H1 (cell line): Measurements from ENCODE around the gene CCDC93. TPM values are rescaled to one million over a fixed set of nuclear protein-coding genes. Genes with fewer than 3 reads are reported as not detected.

ENCODE experiments used
- CTCF ChIA-PET: fragments of 300-600 bp; sonication (Branson Sonifier 250); formaldehyde crosslinking; loops from one replicate; lab custom pipeline; 2021; ENCODE audit not compliant: partially characterized antibody; lab: Charles Lee
- POLR2A ChIA-PET: fragments of 300-600 bp; sonication (Branson Sonifier 250); formaldehyde crosslinking; loops from one replicate; lab custom pipeline; 2021; ENCODE audit warnings: inconsistent platforms; ENCODE audit not compliant: partially characterized antibody; lab: Charles Lee
- DNase-seq, 2 experiments: peaks; one replicate each; pipeline versions ENCODE4 v3.0.0 to v3.0.0-alpha.2; 2010 to 2022; ENCODE audit warnings: low spot score in 2 of 2, low read depth in 1 of 2, mixed read lengths in 1 of 2
- FAIRE-seq: peaks from 2 replicates; lab custom pipeline; 2011; peaks lifted over from hg19 to GRCh38; lab: Jason Lieb, UNC
- H2AFZ ChIP-seq: 2 replicates; pipeline ENCODE4 v1.8.1; 2012; ENCODE audit warnings: low read length, inconsistent platforms
- H2AK5ac ChIP-seq: 2 replicates; pipeline ENCODE4 v1.6.1; 2013; ENCODE audit warnings: low read depth, low read length
- H2BK120ac ChIP-seq: replicated peaks from 2 replicates; pipeline ENCODE3; 2013; ENCODE audit warnings: low read depth, low read length, inconsistent platforms
- H2BK12ac ChIP-seq: 2 replicates; pipeline ENCODE4 v1.6.1; 2013; ENCODE audit warnings: low read depth, low read length
- H2BK15ac ChIP-seq: 2 replicates; pipeline ENCODE4 v1.6.1; 2013; ENCODE audit warnings: low read length
- H2BK20ac ChIP-seq: 2 replicates; pipeline ENCODE4 v1.6.1; 2013; ENCODE audit warnings: low read length
- H2BK5ac ChIP-seq: 2 replicates; pipeline ENCODE4 v1.6.1; 2013; ENCODE audit warnings: low read depth, low read length
- H3K14ac ChIP-seq: 2 replicates; pipeline ENCODE4 v1.6.1; 2013; ENCODE audit warnings: inconsistent platforms; ENCODE audit not compliant: insufficient read length
- H3K18ac ChIP-seq: 2 replicates; pipeline ENCODE4 v1.6.1; 2013; ENCODE audit warnings: low read length; ENCODE audit errors: extremely low read depth
- H3K23ac ChIP-seq: 2 replicates; pipeline ENCODE4 v1.6.1; 2013; ENCODE audit warnings: inconsistent platforms; ENCODE audit not compliant: insufficient read length
- H3K23me2 ChIP-seq: 2 replicates; pipeline ENCODE4 v1.6.1; 2013; ENCODE audit warnings: low read depth, low read length
- H3K27ac ChIP-seq: 2 replicates; pipeline ENCODE4 v1.6.1; 2011; ENCODE audit warnings: low read depth, low read length, inconsistent platforms
- H3K27me3 ChIP-seq, 4 experiments: replicated peaks in 1 of 4; 1 replicate in 1 of 4; 2 replicates in 3 of 4; pipeline versions ENCODE4 v1.6.1 to v1.8.1; 2011 to 2013; ENCODE audit warnings: low read length in 3 of 4, mild to moderate bottlenecking in 3 of 4, inconsistent platforms in 2 of 4, mixed read lengths in 2 of 4, moderate library complexity in 1 of 4; ENCODE audit not compliant: control insufficient read depth in 3 of 4, insufficient read depth in 3 of 4; ENCODE audit errors: extremely low read depth in 1 of 4
- H3K36me3 ChIP-seq, 4 experiments: 2 replicates each; pipeline versions ENCODE4 v1.6.1 to v1.8.1; 2011 to 2013; ENCODE audit warnings: mild to moderate bottlenecking in 4 of 4, low read length in 3 of 4, moderate library complexity in 2 of 4, control low read depth in 1 of 4, inconsistent platforms in 1 of 4; ENCODE audit not compliant: insufficient read depth in 4 of 4, control insufficient read depth in 2 of 4
- H3K4ac ChIP-seq: replicated peaks from 2 replicates; pipeline ENCODE3; 2013; ENCODE audit warnings: low read length, low read depth, mixed read lengths, inconsistent platforms; ENCODE audit not compliant: insufficient read length
- H3K4me1 ChIP-seq, 4 experiments: replicated peaks in 1 of 4; 1 replicate in 1 of 4; 2 replicates in 3 of 4; pipeline versions ENCODE4 v1.6.1 to v1.8.1; 2011 to 2013; ENCODE audit warnings: low read length in 3 of 4, inconsistent platforms in 2 of 4, mixed read lengths in 1 of 4; ENCODE audit not compliant: insufficient read depth in 4 of 4, control insufficient read depth in 3 of 4
- H3K4me2 ChIP-seq, 2 experiments: 2 replicates each; pipeline versions ENCODE4 v1.6.1 to v1.8.1; 2011 to 2013; ENCODE audit warnings: low read depth in 2 of 2, low read length in 2 of 2, control low read depth in 1 of 2, inconsistent platforms in 1 of 2, mild to moderate bottlenecking in 1 of 2; ENCODE audit not compliant: insufficient read depth in 1 of 2
- H3K4me3 ChIP-seq, 4 experiments: fragments of 200-600, 300-600 bp in 1 of 4; sonication (generic), shearing (Covaris generic), sonication (Bioruptor Twin) in 1 of 4; 2 replicates each; pipeline versions ENCODE4 v1.5.1 to v1.8.1; 2011 to 2016; ENCODE audit warnings: low read length in 4 of 4, low read depth in 3 of 4, control low read depth in 2 of 4, inconsistent platforms in 2 of 4, mild to moderate bottlenecking in 2 of 4, mixed read lengths in 1 of 4, moderate library complexity in 1 of 4; ENCODE audit not compliant: insufficient read depth in 2 of 4; ENCODE audit errors: extremely low read depth in 1 of 4
- H3K56ac ChIP-seq: replicated peaks from 2 replicates; pipeline ENCODE3; 2013; ENCODE audit warnings: low read depth, mild to moderate bottlenecking, mixed read lengths, low read length, inconsistent platforms; ENCODE audit not compliant: insufficient read length
- H3K79me1 ChIP-seq: 2 replicates; pipeline ENCODE4 v1.6.1; 2013; ENCODE audit warnings: low read depth, low read length, control low read depth
- H3K79me2 ChIP-seq, 2 experiments: 2 replicates each; pipeline versions ENCODE4 v1.6.1 to v1.8.1; 2012 to 2013; ENCODE audit warnings: low read length in 2 of 2, mild to moderate bottlenecking in 2 of 2, inconsistent platforms in 1 of 2; ENCODE audit not compliant: insufficient read depth in 2 of 2, control insufficient read depth in 1 of 2
- H3K9ac ChIP-seq, 4 experiments: replicated peaks in 1 of 4; 1 replicate in 1 of 4; 2 replicates in 3 of 4; pipeline versions ENCODE4 v1.6.1 to v1.8.1; 2011 to 2013; ENCODE audit warnings: low read depth in 3 of 4, low read length in 3 of 4, control low read depth in 2 of 4, mild to moderate bottlenecking in 2 of 4, moderate library complexity in 2 of 4, inconsistent platforms in 1 of 4; ENCODE audit errors: extremely low read depth in 1 of 4
- H3K9me3 ChIP-seq, 2 experiments: 2 replicates each; pipeline versions ENCODE4 v1.6.1 to v1.8.1; 2012 to 2013; ENCODE audit warnings: mild to moderate bottlenecking in 2 of 2, moderate library complexity in 2 of 2, control low read depth in 1 of 2, inconsistent platforms in 1 of 2, low read depth in 1 of 2, low read length in 1 of 2, mixed read lengths in 1 of 2; ENCODE audit not compliant: insufficient read depth in 2 of 2
- H4K20me1 ChIP-seq, 2 experiments: replicated peaks in 1 of 2; 2 replicates each; pipeline versions ENCODE3 to v1.8.1; 2011 to 2013; ENCODE audit warnings: inconsistent platforms in 2 of 2, low read length in 2 of 2, mild to moderate bottlenecking in 1 of 2; ENCODE audit not compliant: insufficient read depth in 2 of 2, control insufficient read depth in 1 of 2
- H4K5ac ChIP-seq: 2 replicates; pipeline ENCODE4 v1.6.1; 2013; ENCODE audit warnings: low read length, low read depth, mixed read lengths, inconsistent platforms; ENCODE audit not compliant: insufficient read length
- H4K8ac ChIP-seq: 2 replicates; pipeline ENCODE4 v1.8.0; 2013; ENCODE audit warnings: mild to moderate bottlenecking, moderate library complexity, low read length, inconsistent platforms; ENCODE audit not compliant: insufficient read depth; ENCODE audit errors: extremely low read depth
- H4K91ac ChIP-seq: replicated peaks from 2 replicates; pipeline ENCODE3; 2013; ENCODE audit warnings: low read length, mixed read lengths, inconsistent platforms; ENCODE audit not compliant: insufficient read length
- BRCA1 ChIP-seq: IDR thresholded peaks from 2 replicates; pipeline ENCODE4 v1.6.1; 2012; ENCODE audit warnings: low read depth, low read length, improper control_type of control experiment
- CBX5 ChIP-seq: fragments of 300-800, 300-1000 bp; sonication (generic); IDR thresholded peaks from 2 replicates; pipeline ENCODE4 v1.7.1; 2016; ENCODE audit warnings: antibody characterized with exemption, low read length, low read depth
- CBX8 ChIP-seq: fragments of 300-800, 300-1000 bp; sonication (generic); IDR thresholded peaks from 2 replicates; pipeline ENCODE4 v1.7.1; 2016; ENCODE audit warnings: low read depth, low read length, borderline replicate concordance
- CHD2 ChIP-seq: IDR thresholded peaks from 2 replicates; pipeline ENCODE4 v1.6.1; 2012; ENCODE audit warnings: low read length, improper control_type of control experiment
- CREB1 ChIP-seq: IDR thresholded peaks from 2 replicates; pipeline ENCODE4 v1.6.1; 2012; ENCODE audit warnings: inconsistent platforms
- FOSL1 ChIP-seq: IDR thresholded peaks from 2 replicates; pipeline ENCODE4 v1.6.1; 2011; ENCODE audit warnings: mild to moderate bottlenecking, low read depth, low read length, moderate library complexity; ENCODE audit not compliant: insufficient read depth
- HDAC6 ChIP-seq: IDR thresholded peaks from one replicate; pipeline ENCODE4 v1.7.1; 2012; ENCODE audit warnings: low read depth, mild to moderate bottlenecking, inconsistent platforms, low read length, moderate library complexity
- KDM1A ChIP-seq: fragments of 200-600, 300-600 bp; sonication (generic); IDR thresholded peaks from 2 replicates; pipeline ENCODE4 v1.7.1; 2016; ENCODE audit warnings: mild to moderate bottlenecking, low read length, borderline replicate concordance
- NRF1 ChIP-seq: IDR thresholded peaks from 2 replicates; pipeline ENCODE4 v1.6.1; 2011; ENCODE audit warnings: mild to moderate bottlenecking, low read depth, low read length, improper control_type of control experiment
- SIN3A ChIP-seq, 2 experiments: IDR thresholded peaks in 1 of 2; conservative IDR thresholded peaks in 1 of 2; 2 replicates each; pipeline ENCODE4 v1.6.1; 2011 to 2012; ENCODE audit warnings: low read length in 2 of 2, improper control_type of control experiment in 1 of 2, low read depth in 1 of 2, mild to moderate bottlenecking in 1 of 2
- WGBS, 2 experiments: shearing (Covaris generic) in 1 of 2; methylation state at CpG; one replicate each; pipeline versions ENCODE4 v1.1.6 to v1.1.7; 2013 to 2015; ENCODE audit warnings: low lambda C conversion rate in 2 of 2, mixed read lengths in 2 of 2, inconsistent platforms in 1 of 2, low coverage in 1 of 2, missing lambda C conversion rate in 1 of 2; ENCODE audit not compliant: insufficient replicate concordance in 2 of 2, insufficient coverage in 1 of 2, insufficient read length in 1 of 2; ENCODE audit errors: extremely low coverage in 1 of 2, missing lambda C conversion rate in 1 of 2; 5-methylcytosine and 5-hydroxymethylcytosine counted together
- polyA plus RNA-seq, 7 experiments: library from polyadenylated mRNA; depleted of rRNA in 3 of 7; stranded (reverse) in 5 of 7; unstranded in 2 of 7; fragments of >200 nt in 5 of 7; fragments of 200-250 nt in 2 of 7; gene quantifications; 1 replicate in 5 of 7; 2 replicates in 1 of 7; 4 replicates in 1 of 7; pipeline versions ENCODE4 v1.2.1 to v1.2.3, GENCODE V29; 2011 to 2013; ENCODE audit warnings: missing spikeins in 2 of 7, mixed read lengths in 2 of 7
- total RNA-seq: library from RNA; stranded (reverse); fragmentation: NEBNext Ultra II Directional; extraction: Animal tissue kit (Norgen Biotek cat#: 25700); gene quantifications from 2 replicates; pipeline ENCODE4 v1.2.1, GENCODE V29; 2021
- TF ChIP-seq, protein P1 (sequence below): IDR thresholded peaks from 2 replicates; pipeline ENCODE4 v1.6.1; 2011; ENCODE audit warnings: low read depth, mild to moderate bottlenecking, low read length; ENCODE audit not compliant: insufficient read depth

Gene CCDC93
- total and polyA plus RNA-seq, 2 of the 8 experiments (the other 6 are each of a cell fraction or from before 2014, with no cell fraction given), result 5.5 to 18.0 TPM

DNA sequence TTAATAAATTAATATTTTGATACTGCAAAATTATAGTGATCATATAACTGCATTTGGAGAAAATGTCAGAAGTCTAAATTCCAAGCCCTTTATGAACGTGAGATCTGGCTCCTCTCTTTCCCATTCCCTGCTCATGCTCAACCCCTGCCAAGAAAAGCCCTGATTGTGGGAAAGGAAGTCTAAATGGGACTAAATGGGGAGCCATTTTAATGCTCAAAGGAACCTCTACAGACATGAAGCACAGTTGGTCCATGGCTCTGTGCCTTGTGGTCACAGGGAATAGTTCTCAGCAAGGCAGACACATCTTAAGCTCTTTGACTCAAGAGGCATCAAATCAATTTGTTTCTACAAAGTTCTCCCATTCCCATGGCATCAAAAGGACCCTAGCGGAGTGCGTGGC, 45.1 kb upstream of the CCDC93 start:
- Histone ChIP-seq H4K5ac (no peak overlapping the region), H3K4ac (no peak overlapping the region), H3K27me3 (no peaks in the 10 kb centered on the region), H3K79me1 (no peaks in the 10 kb centered on the region), H3K36me3 (no peaks in the 10 kb centered on the region), H4K91ac (no peak overlapping the region), H3K4me1 (no peaks in the 10 kb centered on the region), H3K56ac (no peak overlapping the region), H3K23me2 (peaks cover 2% of the 10 kb centered on the region; the same call in 1 of the 2 replicates), H3K9ac (no peak overlapping the region), H3K14ac (no peak overlapping the region), H4K20me1 (no peaks in the 10 kb centered on the region), H3K9me3 (no peaks in the 10 kb centered on the region), H2AFZ (no peak overlapping the region), H3K4me2 (no peak overlapping the region), H3K27ac (no peak overlapping the region), H2BK15ac (no peak overlapping the region), H3K4me3 (no peak overlapping the region), H2BK120ac (no peak overlapping the region), H3K23ac (no peak overlapping the region), H3K18ac (no peak overlapping the region), H4K8ac (no peak overlapping the region), H3K79me2 (no peaks in the 10 kb centered on the region), H2BK5ac (no peak overlapping the region), H2AK5ac (no peak overlapping the region), H2BK20ac (0 out of 2 replicates have a peak overlapping the region, but pooled peaks have one; percentile 6), H2BK12ac (no peak overlapping the region)
- TF ChIP-seq SIN3A (conservative IDR thresholded peaks at IDR 0.05 in 1 of 2, IDR thresholded peaks at IDR 0.05 in 1 of 2; ENCODE audit: low read depth in 1 of 2, low read length in 2 of 2) (no peak), BRCA1 (no peak), KDM1A (no peak), HDAC6 (no peak), NRF1 (no peak), CHD2 (no peak), FOSL1 (no peak), CBX5 (no peak), CREB1 (no peak), CBX8 (no peak)
- TF ChIP-seq, protein P1, sequence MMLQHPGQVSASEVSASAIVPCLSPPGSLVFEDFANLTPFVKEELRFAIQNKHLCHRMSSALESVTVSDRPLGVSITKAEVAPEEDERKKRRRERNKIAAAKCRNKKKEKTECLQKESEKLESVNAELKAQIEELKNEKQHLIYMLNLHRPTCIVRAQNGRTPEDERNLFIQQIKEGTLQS, result no peak
- DNase-seq (no peak), FAIRE-seq (no peak)
- CTCF ChIA-PET, result interaction anchor here (1.2 to 12.2 kb wide), 4 partner anchors 7 to 56 kb away, joined by 3 to 147 read pairs (median 18); no protein-coding TSS in a partner anchor
- WGBS, 2 experiments, result 93% methylated on average over 3 of the region's 3 CpGs; no CpG with 5 or more reads in 1 of the 2 experiments
- POLR2A ChIA-PET, result no interaction called here
